ENCODE measurements around the gene INSC.

INSC gene

DNA sequence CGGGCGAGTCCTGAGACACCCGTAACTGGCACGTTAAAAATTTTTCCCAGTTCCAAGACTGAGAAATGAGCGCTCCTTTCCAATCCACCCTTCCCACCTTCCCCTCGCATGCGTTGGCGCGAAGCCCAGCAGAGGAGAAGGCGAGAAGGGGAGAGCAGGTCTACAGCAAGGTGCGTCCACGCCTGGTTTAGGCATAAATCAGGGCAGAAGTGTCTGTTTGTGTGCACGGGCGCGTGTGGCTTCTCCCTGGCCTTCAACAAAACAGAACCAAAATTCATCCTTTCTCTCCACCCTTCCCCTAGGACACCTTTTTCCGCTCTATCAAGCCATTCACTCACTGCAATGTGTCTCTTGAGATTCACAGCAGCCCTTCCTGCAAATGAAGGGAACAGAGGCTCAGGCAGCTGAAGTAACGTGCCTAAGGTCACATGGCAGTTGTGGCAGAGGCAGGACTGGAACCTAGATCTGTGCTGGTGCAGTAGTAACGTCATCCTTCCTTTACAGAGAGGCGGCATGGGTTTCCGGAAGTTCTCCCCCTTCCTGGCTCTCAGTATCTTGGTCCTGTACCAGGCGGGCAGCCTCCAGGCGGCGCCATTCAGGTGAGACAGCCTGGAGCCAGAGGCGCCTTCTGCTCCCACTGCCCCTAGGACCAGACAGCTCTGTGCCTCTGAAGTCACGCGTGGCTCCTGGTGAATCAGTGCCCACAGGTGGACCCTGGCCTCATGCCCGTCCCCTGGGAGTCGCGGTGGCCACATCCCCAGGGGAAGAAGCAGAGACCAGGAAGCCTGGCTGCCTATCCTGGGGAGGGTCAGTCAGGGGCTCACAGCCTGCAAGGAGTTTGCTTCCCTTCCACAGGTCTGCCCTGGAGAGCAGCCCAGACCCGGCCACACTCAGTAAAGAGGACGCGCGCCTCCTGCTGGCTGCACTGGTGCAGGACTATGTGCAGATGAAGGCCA lies 40.2 kb upstream of the INSC start:
- peak; percentile 67 for DNase-seq (ENCODE audit: low read depth)
- no peak overlapping the region for H3K4me3 ChIP-seq (replicated peaks; ENCODE audit: low read depth, low read length)
- TF ChIP-seq, protein P1, sequence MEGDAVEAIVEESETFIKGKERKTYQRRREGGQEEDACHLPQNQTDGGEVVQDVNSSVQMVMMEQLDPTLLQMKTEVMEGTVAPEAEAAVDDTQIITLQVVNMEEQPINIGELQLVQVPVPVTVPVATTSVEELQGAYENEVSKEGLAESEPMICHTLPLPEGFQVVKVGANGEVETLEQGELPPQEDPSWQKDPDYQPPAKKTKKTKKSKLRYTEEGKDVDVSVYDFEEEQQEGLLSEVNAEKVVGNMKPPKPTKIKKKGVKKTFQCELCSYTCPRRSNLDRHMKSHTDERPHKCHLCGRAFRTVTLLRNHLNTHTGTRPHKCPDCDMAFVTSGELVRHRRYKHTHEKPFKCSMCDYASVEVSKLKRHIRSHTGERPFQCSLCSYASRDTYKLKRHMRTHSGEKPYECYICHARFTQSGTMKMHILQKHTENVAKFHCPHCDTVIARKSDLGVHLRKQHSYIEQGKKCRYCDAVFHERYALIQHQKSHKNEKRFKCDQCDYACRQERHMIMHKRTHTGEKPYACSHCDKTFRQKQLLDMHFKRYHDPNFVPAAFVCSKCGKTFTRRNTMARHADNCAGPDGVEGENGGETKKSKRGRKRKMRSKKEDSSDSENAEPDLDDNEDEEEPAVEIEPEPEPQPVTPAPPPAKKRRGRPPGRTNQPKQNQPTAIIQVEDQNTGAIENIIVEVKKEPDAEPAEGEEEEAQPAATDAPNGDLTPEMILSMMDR (IDR thresholded peaks at IDR 0.05; ENCODE audit: low read length, missing control alignments) = peak; percentile 75

DNA sequence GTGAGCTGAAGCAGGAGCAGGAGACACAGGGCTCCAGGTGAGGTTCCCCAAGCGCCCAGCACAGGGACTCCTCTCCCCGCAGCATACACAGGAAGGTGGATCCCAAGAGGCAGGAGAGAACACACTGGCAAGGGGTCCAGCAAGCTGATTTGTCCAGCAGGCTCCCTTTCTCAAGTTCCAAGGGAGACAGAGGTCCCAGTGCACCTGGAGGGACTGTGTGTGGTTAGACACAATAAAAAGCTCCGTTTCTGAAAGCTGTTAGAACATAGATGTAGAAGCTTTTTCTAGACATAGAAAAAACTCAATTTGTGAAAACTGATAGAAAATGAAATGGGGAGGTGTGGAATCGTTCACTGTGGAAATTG lies 39.6 kb upstream of the INSC start:
- DNase-seq (ENCODE audit: low read depth) = no peak
- TF ChIP-seq, protein P1 (IDR thresholded peaks at IDR 0.05; ENCODE audit: low read length, missing control alignments) = no peak

DNA sequence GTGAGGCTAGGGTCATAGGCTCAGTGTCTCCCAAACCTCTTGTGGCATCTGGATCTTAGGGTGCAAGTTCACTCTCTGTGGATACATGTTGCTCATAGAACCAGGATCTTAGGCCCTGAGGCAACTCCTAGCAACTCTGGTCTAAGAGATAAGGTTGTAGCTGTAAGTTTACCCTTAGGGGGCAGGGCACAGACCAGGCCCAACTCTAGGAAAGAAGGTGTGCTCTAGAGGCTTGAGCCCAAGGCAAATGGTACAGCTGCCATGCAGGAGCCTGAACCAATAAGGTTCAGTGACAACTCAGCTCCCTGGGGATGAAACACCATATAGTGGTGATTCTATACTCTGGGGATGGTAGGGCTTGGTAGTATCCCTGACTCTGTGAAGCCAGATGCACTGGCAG lies 23.5 kb upstream of the INSC start:
- no peak overlapping the region for H3K4me3 ChIP-seq (replicated peaks; ENCODE audit: low read depth, low read length)
- no peak for DNase-seq (ENCODE audit: low read depth)
- TF ChIP-seq, protein P1 (IDR thresholded peaks at IDR 0.05; ENCODE audit: low read length, missing control alignments) = no peak

More for the DNA sequence above, 39.6 kb upstream of the INSC start:
- H3K4me3 ChIP-seq (replicated peaks; ENCODE audit: low read depth, low read length) = no peak overlapping the region

DNA sequence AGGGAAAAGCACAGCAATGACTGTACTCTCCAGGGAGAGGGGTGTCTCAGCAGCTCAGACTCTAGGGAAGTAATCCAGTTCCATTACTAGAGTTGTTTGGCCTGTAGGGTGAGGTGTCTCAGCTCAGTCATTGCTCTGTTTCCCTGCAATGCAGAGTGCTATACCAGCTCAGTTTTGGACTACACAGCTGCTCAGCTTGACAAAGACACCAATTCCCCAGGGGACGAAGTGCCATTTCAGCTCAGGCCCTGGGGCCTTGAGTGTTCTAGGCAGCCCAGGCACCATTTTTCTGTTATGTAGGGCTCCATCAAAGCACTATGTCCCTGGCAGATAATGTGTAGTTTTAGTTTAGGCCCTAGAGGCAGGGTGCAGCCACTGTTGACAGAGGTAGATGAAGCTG lies 23.1 kb upstream of the INSC start:
- TF ChIP-seq, protein P1 (IDR thresholded peaks at IDR 0.05; ENCODE audit: low read length, missing control alignments) = no peak
- no peak overlapping the region for H3K4me3 ChIP-seq (replicated peaks; ENCODE audit: low read depth, low read length)
- DNase-seq (ENCODE audit: low read depth) = no peak

DNA sequence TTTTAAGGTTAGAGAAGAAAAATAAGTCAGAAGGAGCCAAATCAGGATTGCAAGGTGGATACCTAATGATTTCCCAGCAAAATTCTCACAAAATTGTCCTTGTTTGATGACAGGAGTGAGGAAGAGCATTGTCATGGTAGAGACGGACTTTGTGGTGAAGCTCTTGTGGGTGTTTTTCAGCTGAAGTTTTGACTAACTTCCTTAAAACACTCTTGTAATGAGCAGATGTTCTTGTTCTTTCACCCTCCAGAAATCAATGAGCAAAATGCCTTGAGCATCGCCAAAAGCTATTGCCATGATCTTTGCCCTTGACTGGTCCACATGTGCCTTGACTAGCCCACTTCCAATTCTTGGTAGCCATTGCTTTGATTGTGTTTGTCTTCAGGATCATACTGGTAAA lies 21.3 kb upstream of the INSC start:
- TF ChIP-seq, protein P1 (IDR thresholded peaks at IDR 0.05; ENCODE audit: low read length, missing control alignments) = no peak
- H3K4me3 ChIP-seq (replicated peaks; ENCODE audit: low read depth, low read length) = no peak overlapping the region
- no peak for DNase-seq (ENCODE audit: low read depth)

DNA sequence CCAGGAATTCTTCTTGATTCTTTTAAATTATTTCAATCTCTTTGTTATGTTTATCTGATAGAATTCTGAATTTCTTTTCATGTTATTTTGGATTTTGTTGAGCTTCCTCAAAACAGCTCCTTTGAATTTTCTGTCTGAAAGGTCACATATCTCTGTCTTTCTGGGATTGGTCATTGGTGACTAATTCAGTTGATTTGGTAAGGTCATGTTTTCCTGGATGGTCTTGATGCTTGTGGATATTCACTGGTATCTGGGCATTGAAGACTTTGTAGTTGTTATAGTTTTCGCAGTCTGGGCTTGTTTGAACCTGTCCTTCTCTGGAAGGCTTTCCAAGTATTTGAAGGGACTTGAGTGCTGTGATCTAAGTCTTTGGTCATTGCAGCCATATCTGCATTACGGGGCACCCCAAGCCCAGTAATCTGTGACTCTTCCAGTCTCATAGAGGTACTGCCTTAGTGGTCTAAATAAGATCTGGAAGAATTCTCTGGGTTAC lies 18.9 kb upstream of the INSC start:
- no peak for DNase-seq (ENCODE audit: low read depth)
- TF ChIP-seq, protein P1 (IDR thresholded peaks at IDR 0.05; ENCODE audit: low read length, missing control alignments) = no peak
- no peak overlapping the region for H3K4me3 ChIP-seq (replicated peaks; ENCODE audit: low read depth, low read length)
